Activated CD4-positive, alpha-beta memory T cell treated with anti-CD3 and anti-CD28 coated beads for 36 hours (primary cell): ENCODE data around the gene RFT1. TPM values are rescaled to one million over a fixed set of nuclear protein-coding genes. Genes with fewer than 3 reads are reported as not detected.

ENCODE experiments used
- CTCF ChIA-PET: fragments of 350-600 bp; sonication (Branson Sonifier 250); formaldehyde crosslinking; loops from one replicate; lab custom pipeline; 2021; ENCODE audit warnings: antibody characterized with exemption, inconsistent platforms; lab: Charles Lee
- POLR2A ChIA-PET: fragments of 350-600 bp; sonication (Branson Sonifier 250); formaldehyde crosslinking; loops from one replicate; lab custom pipeline; 2021; ENCODE audit warnings: antibody characterized with exemption; lab: Charles Lee
- DNase-seq: peaks from one replicate; pipeline ENCODE4 v3.0.0-alpha.2; 2020
- H3K27ac Mint-ChIP-seq: one replicate; pipeline ENCODE4 v1.8.0; 2021; ENCODE audit warnings: mixed read lengths
- H3K27me3 Mint-ChIP-seq: one replicate; pipeline ENCODE4 v1.8.0; 2021; ENCODE audit warnings: mixed read lengths
- H3K36me3 Mint-ChIP-seq: one replicate; pipeline ENCODE4 v1.8.0; 2021; ENCODE audit warnings: mixed read lengths
- H3K4me1 Mint-ChIP-seq: one replicate; pipeline ENCODE4 v1.8.0; 2021; ENCODE audit warnings: low read depth, mixed read lengths
- H3K4me3 Mint-ChIP-seq: one replicate; pipeline ENCODE4 v1.8.0; 2021; ENCODE audit warnings: mild to moderate bottlenecking, mixed read lengths
- H3K9me3 Mint-ChIP-seq: one replicate; pipeline ENCODE4 v1.8.0; 2021; ENCODE audit warnings: mixed read lengths
- intact Hi-C: fragments of 100-400 bp; cut with micrococcal nuclease; formaldehyde crosslinking; loops from one replicate; pipeline ENCODE4 v1.15.1; 2023
- total RNA-seq, 2 experiments: library from RNA; stranded (reverse); gene quantifications; one replicate each; pipeline ENCODE4 v1.2.3, GENCODE V29; 2021

RFT1 gene
- total RNA-seq, 2 experiments from 2014 or later, result 35.0 to 38.2 TPM

- peak; percentile 60 for DNase-seq
- Mint-ChIP-seq H3K4me1 (peaks cover 11% of the 10 kb centered on the region), H3K36me3 (peaks cover 23% of the 10 kb centered on the region), H3K27ac (no peak overlapping the region), H3K9me3 (no peaks in the 10 kb centered on the region), H3K4me3 (no peak overlapping the region), H3K27me3 (no peaks in the 10 kb centered on the region)
- intact Hi-C loops, result loop anchor here (1.0 to 10.0 kb wide), 5 partner anchors 16 to 230 kb away; partner anchors contain the start of genes DCP1A, RFT1 and TKT
- ChIA-PET POLR2A (interaction anchor here (0.7 to 1.8 kb wide), 6 partner anchors 10 to 86 kb away, joined by 3 to 6 read pairs (median 3); no protein-coding TSS in a partner anchor), CTCF (interaction anchor here (0.6 to 6.9 kb wide), 25 partner anchors 8 to 234 kb away, joined by 3 to 124 read pairs (median 5); no protein-coding TSS in a partner anchor)
Observed at GRCh38 chr3:53114412-53115074, 15.7 kb downstream of the RFT1 start.

GRCh38 chr3:53114011-53114400 is 16.2 kb downstream of the RFT1 start:
- DNase-seq, result peak; percentile 90
- Mint-ChIP-seq H3K36me3 (peaks cover 26% of the 10 kb centered on the region), H3K4me1 (peaks cover 17% of the 10 kb centered on the region), H3K27ac (no peak overlapping the region), H3K9me3 (no peaks in the 10 kb centered on the region), H3K4me3 (no peak overlapping the region), H3K27me3 (no peaks in the 10 kb centered on the region)
- intact Hi-C loops, result loop anchor here (1.0 to 10.0 kb wide), 5 partner anchors 16 to 231 kb away; partner anchors contain the start of genes DCP1A, RFT1 and TKT
- ChIA-PET POLR2A (interaction anchor here (0.7 to 1.8 kb wide), 4 partner anchors 16 to 87 kb away, joined by 3 to 6 read pairs (median 4); no protein-coding TSS in a partner anchor), CTCF (interaction anchor here (0.6 to 6.9 kb wide), 22 partner anchors 9 to 217 kb away, joined by 3 to 124 read pairs (median 5); no protein-coding TSS in a partner anchor)

GRCh38 chr3:53113293-53114010 is 16.8 kb downstream of the RFT1 start:
- peaks cover 22% of the 10 kb centered on the region for H3K4me1 Mint-ChIP-seq
- no peak overlapping the region for H3K27ac Mint-ChIP-seq
- ChIA-PET CTCF (interaction anchor here (0.6 to 6.9 kb wide), 17 partner anchors 9 to 217 kb away, joined by 3 to 124 read pairs (median 7); no protein-coding TSS in a partner anchor), POLR2A (interaction anchor here (1.3 to 1.8 kb wide), 2 partner anchors 84 to 87 kb away, joined by 3 to 6 read pairs; no protein-coding TSS in a partner anchor)
- intact Hi-C loops, result loop anchor here (1.0 to 10.0 kb wide), 5 partner anchors 17 to 231 kb away; partner anchors contain the start of genes DCP1A, RFT1 and TKT
- no peak overlapping the region for H3K4me3 Mint-ChIP-seq
- peaks cover 26% of the 10 kb centered on the region for H3K36me3 Mint-ChIP-seq
- H3K9me3 Mint-ChIP-seq, result no peaks in the 10 kb centered on the region
- DNase-seq, result no peak
- H3K27me3 Mint-ChIP-seq, result no peaks in the 10 kb centered on the region

DNA sequence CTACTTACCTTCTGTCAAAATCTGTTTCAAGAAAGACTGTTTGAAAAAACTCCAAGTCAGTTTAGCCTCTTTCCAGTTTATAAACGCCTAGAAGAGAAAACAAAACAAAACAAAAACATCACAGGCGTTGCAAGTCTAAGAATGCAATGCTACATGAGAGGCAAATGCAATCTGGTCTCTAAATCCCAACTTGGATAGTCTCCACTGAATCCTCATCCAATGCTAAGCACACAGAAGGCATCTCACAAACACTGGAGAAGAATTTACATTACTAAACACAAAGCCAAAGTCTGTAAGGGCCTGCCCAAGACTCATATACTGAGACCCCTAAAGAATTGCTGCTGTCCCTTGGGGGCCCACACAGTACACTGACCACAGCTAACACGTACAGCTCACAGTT is 18.4 kb downstream of the RFT1 start:
- DNase-seq, result no peak
- no peaks in the 10 kb centered on the region for H3K27me3 Mint-ChIP-seq
- ChIA-PET POLR2A (no interaction called here), CTCF (interaction anchor here (0.6 to 6.2 kb wide), 6 partner anchors 10 to 873 kb away, joined by 4 to 93 read pairs (median 6); partner anchors contain the start of gene TWF2)
- peaks cover 25% of the 10 kb centered on the region for H3K4me1 Mint-ChIP-seq
- H3K9me3 Mint-ChIP-seq, result no peaks in the 10 kb centered on the region
- no peak overlapping the region for H3K4me3 Mint-ChIP-seq
- peaks cover 22% of the 10 kb centered on the region for H3K36me3 Mint-ChIP-seq
- no peak overlapping the region for H3K27ac Mint-ChIP-seq
- intact Hi-C loops, result loop anchor here (5.0 to 10.0 kb wide), 2 partner anchors 145 to 233 kb away; partner anchors contain the start of genes DCP1A and TKT

DNA sequence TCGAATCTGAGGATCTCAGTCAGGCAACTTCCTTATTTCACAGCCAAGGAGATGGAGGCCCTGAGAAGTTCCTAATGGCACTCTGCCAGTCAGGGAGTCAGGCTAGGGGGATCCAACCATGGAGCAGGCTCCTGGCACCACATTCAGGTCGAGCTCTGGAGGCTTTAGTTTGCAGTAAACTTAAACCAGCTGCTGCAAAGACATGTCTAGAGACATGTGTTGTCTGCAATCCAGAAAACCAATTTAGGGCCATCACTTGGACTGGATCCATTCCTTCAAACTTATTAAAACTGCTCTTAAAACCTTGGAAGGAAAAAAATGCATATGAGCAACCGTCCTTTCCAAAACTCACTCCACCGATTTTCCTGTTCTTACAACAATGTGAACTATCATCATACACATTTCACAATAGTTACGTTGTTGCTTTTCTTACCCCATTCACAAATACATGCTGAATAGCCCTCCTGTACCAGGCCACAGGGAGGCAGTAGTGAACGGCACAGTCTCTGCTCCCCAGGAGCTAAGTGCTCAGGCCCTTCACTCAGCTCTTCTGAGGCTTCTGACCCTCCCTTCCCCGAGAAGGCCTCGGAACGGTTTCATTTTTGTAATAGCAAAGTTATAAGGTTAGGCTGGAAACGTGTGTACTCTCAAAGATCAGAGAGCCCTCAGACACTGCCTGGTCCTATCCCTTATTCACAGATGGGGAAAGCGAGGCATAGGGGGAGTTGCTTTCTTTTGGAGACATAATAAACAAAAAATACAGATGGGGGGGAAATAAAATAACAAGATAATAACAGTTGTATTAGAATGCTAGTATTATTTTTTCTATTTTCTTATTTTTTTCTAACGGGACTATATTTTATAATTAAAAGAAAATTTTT is 20.1 kb downstream of the RFT1 start:
- no peaks in the 10 kb centered on the region for H3K9me3 Mint-ChIP-seq
- H3K4me1 Mint-ChIP-seq, result peaks cover 27% of the 10 kb centered on the region
- DNase-seq, result peak; percentile 81
- peaks cover 28% of the 10 kb centered on the region for H3K36me3 Mint-ChIP-seq
- ChIA-PET POLR2A (interaction anchor here (0.6 kb wide), 2 partner anchors 21 to 417 kb away, joined by 3 to 6 read pairs; no protein-coding TSS in a partner anchor), CTCF (interaction anchor here (0.6 to 6.2 kb wide), 25 partner anchors 8 to 598 kb away, joined by 3 to 93 read pairs (median 4); no protein-coding TSS in a partner anchor)
- peak overlapping the region; percentile 24 for H3K4me3 Mint-ChIP-seq
- intact Hi-C loops, result loop anchor here (1.0 to 10.0 kb wide), 6 partner anchors 8 to 785 kb away; partner anchors contain the start of genes DCP1A, RFT1, SELENOK and TKT
- peak overlapping the region; percentile 85 for H3K27ac Mint-ChIP-seq
- H3K27me3 Mint-ChIP-seq, result no peaks in the 10 kb centered on the region

DNA sequence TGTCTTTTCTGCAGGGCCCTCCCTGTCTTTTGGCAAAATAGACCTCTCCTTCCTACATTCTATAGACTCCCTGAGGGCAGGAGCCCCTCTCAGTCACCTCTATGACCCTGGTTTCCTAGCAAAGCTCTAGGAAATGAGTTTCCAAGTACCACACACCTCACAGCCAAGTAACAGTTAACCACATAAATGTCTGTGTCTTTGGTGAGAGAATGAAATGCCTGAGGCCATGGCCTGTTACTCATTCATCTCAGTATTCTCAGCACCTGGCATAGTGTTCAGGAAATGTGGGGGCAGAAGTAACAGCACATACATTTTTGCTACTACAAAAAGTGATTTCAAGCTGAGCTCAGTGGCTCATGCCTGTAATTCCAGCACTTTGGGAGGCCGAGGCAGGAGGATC is 21.0 kb downstream of the RFT1 start:
- Mint-ChIP-seq H3K27ac (peak overlapping the region; percentile 85), H3K4me1 (peaks cover 36% of the 10 kb centered on the region), H3K9me3 (no peaks in the 10 kb centered on the region), H3K4me3 (no peak overlapping the region), H3K36me3 (peaks cover 34% of the 10 kb centered on the region), H3K27me3 (no peaks in the 10 kb centered on the region)
- POLR2A ChIA-PET, result interaction anchor here (0.6 kb wide), 1 partner anchor 617 kb away, joined by 3 read pairs; no protein-coding TSS in a partner anchor
- intact Hi-C loops, result loop anchor here (1.0 to 10.0 kb wide), 2 partner anchors 21 to 786 kb away; partner anchors contain the start of genes RFT1 and SELENOK
- DNase-seq, result peak; percentile 66
- CTCF ChIA-PET, result interaction anchor here (0.7 to 6.2 kb wide), 7 partner anchors 10 to 91 kb away, joined by 3 to 93 read pairs (median 4); no protein-coding TSS in a partner anchor

- no peaks in the 10 kb centered on the region for H3K9me3 Mint-ChIP-seq
- intact Hi-C loops, result loop anchor here (10.0 kb wide), 1 partner anchor 790 kb away; the partner anchor contains the start of gene SELENOK
Observed at GRCh38 chr3:53104762-53105161, 25.5 kb downstream of the RFT1 start.

DNA sequence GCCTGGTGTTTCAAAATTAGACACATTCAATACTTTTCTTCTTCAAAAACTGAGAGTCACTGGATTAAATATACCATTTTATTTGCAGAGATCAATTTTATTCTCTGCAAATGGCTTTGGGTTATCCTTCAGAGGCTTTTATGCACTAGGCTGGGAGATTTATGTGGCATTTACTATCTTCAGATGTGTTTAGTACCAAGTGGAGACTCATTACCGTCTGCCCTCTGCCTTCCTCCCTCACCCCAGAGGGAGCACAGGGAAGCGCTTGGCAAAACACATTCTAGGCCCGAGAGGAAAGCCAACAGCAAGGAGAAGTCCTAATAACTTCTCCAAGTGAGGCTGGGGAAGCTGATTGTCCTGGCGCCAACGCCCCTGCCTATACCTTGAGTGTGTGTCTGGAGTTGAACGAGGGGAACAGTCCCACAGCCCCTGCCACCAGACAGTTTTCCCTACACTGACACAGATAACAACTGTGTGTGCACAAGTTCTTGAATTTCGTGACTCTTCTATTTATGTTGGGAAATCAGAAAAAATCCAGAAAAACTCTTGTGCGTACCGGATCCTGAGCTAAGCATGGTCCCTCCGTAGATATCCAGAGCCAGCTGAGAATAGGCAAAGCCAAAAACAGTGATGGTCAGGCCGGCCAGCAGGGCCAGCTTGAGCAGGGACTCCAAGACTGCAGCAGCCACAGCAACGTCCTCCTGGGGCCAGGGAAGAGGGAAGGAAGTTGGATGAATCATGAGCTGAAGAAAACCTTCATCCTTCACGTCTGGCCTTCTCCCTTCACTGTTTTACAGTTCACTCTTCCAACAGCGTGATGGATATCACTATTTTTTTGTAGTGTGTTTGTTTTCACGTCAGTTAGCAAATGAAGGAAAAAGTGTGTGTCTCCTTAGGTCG is 26.6 kb downstream of the RFT1 start:
- Mint-ChIP-seq H3K9me3 (no peaks in the 10 kb centered on the region), H3K4me1 (peaks cover 59% of the 10 kb centered on the region), H3K27me3 (no peaks in the 10 kb centered on the region), H3K27ac (no peak overlapping the region), H3K36me3 (peaks cover 39% of the 10 kb centered on the region), H3K4me3 (no peak overlapping the region)
- POLR2A ChIA-PET, result interaction anchor here (0.7 to 0.8 kb wide), 2 partner anchors 11 kb away, joined by 3 read pairs; no protein-coding TSS in a partner anchor
- intact Hi-C loops, result loop anchor here (10.0 kb wide), 1 partner anchor 791 kb away; the partner anchor contains the start of gene SELENOK
- CTCF ChIA-PET, result interaction anchor here (0.5 to 1.8 kb wide), 5 partner anchors 11 to 253 kb away, joined by 3 to 13 read pairs (median 4); no protein-coding TSS in a partner anchor
- DNase-seq, result no peak

More at GRCh38 chr3:53104762-53105161, 25.5 kb downstream of the RFT1 start:
- ChIA-PET POLR2A (interaction anchor here (0.8 kb wide), 1 partner anchor 10 kb away, joined by 3 read pairs; no protein-coding TSS in a partner anchor), CTCF (interaction anchor here (0.9 to 1.7 kb wide), 2 partner anchors 10 to 90 kb away, joined by 4 to 13 read pairs; no protein-coding TSS in a partner anchor)
- H3K27me3 Mint-ChIP-seq, result no peaks in the 10 kb centered on the region
- DNase-seq, result no peak
- H3K36me3 Mint-ChIP-seq, result peaks cover 40% of the 10 kb centered on the region
- peak overlapping the region; percentile 38 for H3K27ac Mint-ChIP-seq
- peaks cover 69% of the 10 kb centered on the region for H3K4me1 Mint-ChIP-seq
- H3K4me3 Mint-ChIP-seq, result no peak overlapping the region

DNA sequence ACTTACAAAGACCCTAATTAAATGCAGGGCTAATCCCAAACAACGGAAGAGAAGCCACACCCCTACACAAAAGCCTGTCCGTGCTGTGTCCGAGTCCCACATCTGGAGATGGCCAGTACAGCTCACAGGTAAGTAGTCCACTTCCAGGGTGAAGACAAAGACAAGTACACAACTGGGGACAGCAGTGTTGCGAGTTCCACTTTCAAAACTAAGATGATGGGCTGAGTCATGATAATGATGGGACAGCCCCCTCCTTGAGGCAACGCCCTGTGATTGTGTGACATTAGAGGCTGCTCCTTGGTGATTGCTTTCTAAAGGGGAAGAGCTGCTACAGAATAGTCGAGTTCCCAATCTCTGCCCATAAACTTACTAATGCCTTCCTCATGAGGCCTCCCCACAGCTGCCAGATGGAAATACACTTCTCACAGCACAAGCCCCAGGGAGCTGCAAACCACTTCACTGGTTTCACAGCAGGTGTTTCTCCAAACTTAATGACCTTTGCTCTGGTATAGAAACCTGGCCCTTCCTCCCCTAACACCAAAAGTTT is 27.6 kb downstream of the RFT1 start:
- Mint-ChIP-seq H3K27me3 (no peaks in the 10 kb centered on the region), H3K27ac (peak overlapping the region; percentile 83), H3K9me3 (no peaks in the 10 kb centered on the region), H3K4me3 (peak overlapping the region; percentile 38), H3K36me3 (peaks cover 37% of the 10 kb centered on the region), H3K4me1 (peaks cover 60% of the 10 kb centered on the region)
- intact Hi-C loops, result loop anchor here (1.0 to 10.0 kb wide), 2 partner anchors 8 to 792 kb away; partner anchors contain the start of gene SELENOK
- ChIA-PET POLR2A (interaction anchor here (0.7 to 0.8 kb wide), 2 partner anchors 12 to 58 kb away, joined by 3 read pairs; partner anchors contain the start of gene PRKCD), CTCF (interaction anchor here (0.7 to 1.8 kb wide), 5 partner anchors 8 to 252 kb away, joined by 3 to 11 read pairs (median 3); partner anchors contain the start of gene STIMATE)
- DNase-seq, result peak; percentile 77
